Pancreas (tissue), 10 donors: Measurements from ENCODE around the gene GCGR. TPM values are rescaled to one million over a fixed set of nuclear protein-coding genes. Genes with fewer than 3 reads are reported as not detected.

ENCODE experiments used
- ATAC-seq, 4 donors: fragments of 200-7000 bp; cut with Tn5 transposase; one replicate each; pipeline versions ENCODE4 v1.8.0 to v1.9.1; 2020; ENCODE audit warnings: mild to moderate bottlenecking in 4 of 4, moderate library complexity in 4 of 4
- DNase-seq, 6 donors: peaks; one replicate each; pipeline ENCODE4 v3.0.0-alpha.2; 2020
- FAIRE-seq: peaks from 2 replicates; lab custom pipeline; 2012; peaks lifted over from hg19 to GRCh38; lab: Jason Lieb, UNC
- H3K27ac ChIP-seq, 4 donors: fragments of 200-600 bp; sonication (generic); 1 replicate in 3 of 4; 2 replicates in 1 of 4; pipeline versions ENCODE4 v1.5.0 to v1.8.0; 2020
- H3K27me3 ChIP-seq, 4 donors: fragments of 200-600 bp; one replicate each; pipeline ENCODE4 v1.8.0; 2021
- H3K36me3 ChIP-seq, 3 donors: fragments of 200-600 bp; sonication (generic) in 1 of 3; one replicate each; pipeline versions ENCODE4 v1.5.0 to v1.8.0; 2020 to 2021
- H3K4me1 ChIP-seq, 3 donors: fragments of 200-600 bp; one replicate each; pipeline ENCODE4 v1.8.0; 2021
- H3K4me3 ChIP-seq, 4 donors: fragments of 200-600 bp; sonication (generic) in 2 of 4; one replicate each; pipeline versions ENCODE4 v1.5.0 to v1.8.0; 2020 to 2021
- H3K9me3 ChIP-seq, 4 donors: fragments of 200-600 bp; one replicate each; pipeline ENCODE4 v1.8.0; 2021
- CTCF ChIP-seq, 4 donors: fragments of 200-600 bp; sonication (generic) in 3 of 4; IDR thresholded peaks; one replicate each; pipeline versions ENCODE4 v1.5.0 to v1.8.0; 2021; ENCODE audit warnings: antibody characterized with exemption in 4 of 4
- WGBS, 2 donors: extraction: QIAGEN DNeasy Blood & Tissue Kit; methylation state at CpG; one replicate each; pipeline ENCODE4 v1.1.7; 2013; 5-methylcytosine and 5-hydroxymethylcytosine counted together
- intact Hi-C, 3 donors: fragments of 100-400 bp; cut with DNase I; formaldehyde crosslinking; loops; one replicate each; pipeline versions ENCODE4 v1.11.1 to v1.14.2; 2022
- polyA plus RNA-seq, 2 donors: library from polyadenylated mRNA; stranded (reverse); fragments of 200-250 nt; gene quantifications; one replicate each; pipeline ENCODE4 v1.2.3, GENCODE V29; 2013
- total RNA-seq, 6 donors: library from RNA; stranded (reverse); fragmentation: NEBNext Ultra II Directional in 4 of 6; extraction: Animal tissue kit (Norgen Biotek cat#: 25700) in 4 of 6; gene quantifications; one replicate each; pipeline versions ENCODE4 v1.2.1 to v1.2.4, GENCODE V29; 2021 to 2023
- donor health status: healthy with polysubstance abuse.
- donor health status: DM: no; HTN: no; CAD: no; lungs with moderate emphysema.
- donor health status: DM: no; HTN: no; CAD: no.
- donor health status: control.
- donor health status: control.
- donor health status: Bipolar disorder and iron deficiency.
- donor health status: DM: yes; HTN: yes; CAD: no.
- donor health status: DM: no; HTN: no; CAD: no.
- donor health status: DM: no; HTN: no; CAD: no.
- donor health status: DM: yes; HTN: yes; CAD: no.

The GCGR gene
- total and polyA plus RNA-seq, 8 donors, result 0.28 to 22.7 (median 1.5) TPM; not detected in 1

GRCh38 chr17:81805707-81806460 is 1.9 kb downstream of the GCGR start:
- peaks cover 0 to 11% (median 10%) of the 10 kb centered on the region in 3 donors for H3K4me1 ChIP-seq
- 35 to 43% methylated on average over 18 of the region's 18 CpGs for WGBS, 2 donors
- H3K36me3 ChIP-seq, result no peaks in the 10 kb centered on the region
- no peak overlapping the region for H3K4me3 ChIP-seq
- peaks cover 0 to 8% (median 2%) of the 10 kb centered on the region in 4 donors for H3K27me3 ChIP-seq
- intact Hi-C loops, result no loop called here
- ATAC-seq, result no peak
- H3K9me3 ChIP-seq, result no peaks in the 10 kb centered on the region
- TF ChIP-seq CTCF (IDR thresholded peaks at IDR 0.05), result no peak
- no peak overlapping the region for H3K27ac ChIP-seq
- DNase-seq, result peak in 2 of 6 donors; percentile 20 to 69
- no peak for FAIRE-seq

DNA sequence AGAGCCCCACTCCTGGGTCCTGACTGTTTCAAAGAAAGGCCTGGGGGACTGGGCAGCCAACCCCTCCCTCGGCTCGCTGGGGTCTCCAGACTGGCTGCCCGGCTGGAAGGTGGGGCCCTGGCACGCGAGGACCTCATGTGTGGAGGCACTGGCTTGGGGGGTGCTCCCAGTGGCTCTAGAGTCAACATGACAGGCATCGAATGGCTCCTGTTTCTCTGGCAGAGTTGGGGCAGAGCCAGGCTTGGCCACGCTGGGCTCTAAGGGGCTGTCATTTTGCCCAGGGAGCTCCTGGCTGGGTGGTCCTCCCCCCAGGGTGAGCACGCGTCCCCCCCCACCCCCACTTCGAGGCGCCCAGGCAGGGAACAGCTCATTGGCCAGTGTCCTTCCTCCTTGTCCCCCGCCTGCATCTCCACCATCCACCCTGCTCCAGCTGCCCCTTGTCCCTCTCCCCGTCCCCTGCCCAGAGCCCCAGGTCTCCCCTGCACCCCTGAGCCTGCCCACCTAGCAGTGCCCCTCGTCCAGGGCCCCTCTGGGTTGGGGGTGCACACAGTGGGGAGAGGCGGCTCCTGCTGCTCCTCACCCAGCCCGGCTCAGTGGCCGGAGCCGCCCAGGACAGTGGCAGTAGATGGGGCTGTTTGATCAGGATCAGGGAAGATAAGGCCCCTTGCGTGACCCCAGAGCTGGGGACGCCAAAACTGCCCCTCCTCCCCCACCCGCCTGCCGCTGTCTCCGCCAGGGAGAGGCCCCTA is 2.7 kb downstream of the GCGR start:
- FAIRE-seq (no peak), ATAC-seq (no peak), DNase-seq (peak in 2 of 6 donors; percentile 23 to 60)
- no peaks in the 10 kb centered on the region for H3K9me3 ChIP-seq
- H3K27ac ChIP-seq, result no peak overlapping the region
- no peak for TF ChIP-seq CTCF (IDR thresholded peaks at IDR 0.05)
- intact Hi-C loops, result no loop called here
- H3K4me3 ChIP-seq, result no peak overlapping the region
- peaks cover 0 to 8% (median 2%) of the 10 kb centered on the region in 4 donors for H3K27me3 ChIP-seq
- WGBS, 2 donors, result 14 to 19% methylated on average over 23 of the region's 23 CpGs
- peaks cover 0 to 11% (median 10%) of the 10 kb centered on the region in 3 donors for H3K4me1 ChIP-seq
- H3K36me3 ChIP-seq, result no peaks in the 10 kb centered on the region

DNA sequence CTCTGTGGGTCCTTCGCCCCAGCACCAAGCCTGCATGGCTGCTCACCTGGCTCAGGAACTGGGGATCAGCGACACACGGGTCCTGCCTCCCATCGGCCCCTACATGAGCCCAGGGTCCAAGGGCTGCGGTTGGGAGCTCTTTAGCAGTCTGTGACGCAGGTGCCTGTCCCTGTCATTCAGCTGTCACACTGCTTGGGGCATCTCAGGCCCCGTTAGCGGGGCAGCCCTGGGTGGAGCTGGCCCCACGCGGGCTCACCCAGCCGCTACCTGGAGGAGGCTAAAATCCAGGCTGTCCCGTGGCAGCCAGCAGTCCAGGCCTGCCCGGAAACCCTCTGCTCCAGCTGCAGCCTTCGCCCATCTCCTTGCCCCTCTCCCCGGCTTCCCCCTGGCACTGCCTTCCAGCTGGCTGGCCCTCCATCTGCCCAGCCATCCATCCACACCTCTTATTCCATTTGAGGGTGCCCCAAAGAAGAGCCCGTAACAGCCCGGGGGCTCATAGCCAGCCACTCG is 3.3 kb downstream of the GCGR start:
- Histone ChIP-seq H3K4me3 (no peak overlapping the region), H3K36me3 (no peaks in the 10 kb centered on the region), H3K9me3 (no peaks in the 10 kb centered on the region), H3K27ac (no peak overlapping the region), H3K27me3 (peaks cover 0 to 8% (median 2%) of the 10 kb centered on the region in 4 donors), H3K4me1 (peaks cover 0 to 11% (median 10%) of the 10 kb centered on the region in 3 donors)
- ATAC-seq (no peak), FAIRE-seq (no peak), DNase-seq (peak in 1 of 6 donors; percentile 60)
- TF ChIP-seq CTCF (IDR thresholded peaks at IDR 0.05), result no peak
- intact Hi-C loops, result no loop called here
- WGBS, 2 donors, result 40 to 44% methylated on average over 18 of the region's 18 CpGs

GRCh38 chr17:81807839-81808238 is 3.9 kb downstream of the GCGR start:
- peaks cover 0 to 11% (median 10%) of the 10 kb centered on the region in 3 donors for H3K4me1 ChIP-seq
- no peaks in the 10 kb centered on the region for H3K9me3 ChIP-seq
- DNase-seq (peak in 2 of 6 donors; percentile 24 to 69), FAIRE-seq (no peak), ATAC-seq (no peak)
- WGBS, 2 donors, result 48 to 63% methylated on average over 13 of the region's 13 CpGs
- no peak overlapping the region for H3K4me3 ChIP-seq
- TF ChIP-seq CTCF (IDR thresholded peaks at IDR 0.05), result no peak
- intact Hi-C loops, result no loop called here
- H3K27me3 ChIP-seq, result peaks cover 0 to 8% (median 2%) of the 10 kb centered on the region in 4 donors
- H3K36me3 ChIP-seq, result no peaks in the 10 kb centered on the region
- H3K27ac ChIP-seq, result no peak overlapping the region
